ENCODE results near the gene B4GALNT3.

GRCh38 chr12:550473-551260 lies 90.9 kb downstream of the B4GALNT3 start:
- no peak for TF ChIP-seq CTCF (IDR thresholded peaks at IDR 0.05; ENCODE audit: low read length)
- TF ChIP-seq EZH2 (IDR thresholded peaks at IDR 0.05; ENCODE audit: borderline replicate concordance, low read length), result no peak

All from OCI-LY1 (cell line).